ACC112 (cell line): ENCODE results near the gene EXOC5.
A peak's percentile ranks its signal among the peaks of the same experiment; 100 is the strongest.

Experiments used
- H2AFZ ChIP-seq: fragments of 200-600 bp; sonication (generic); one replicate; pipeline ENCODE4 v1.6.0; 2017; ENCODE audit warnings: antibody characterized with exemption, low read length; ENCODE audit not compliant: unreplicated experiment
- H3K27ac ChIP-seq: fragments of 200-600 bp; sonication (generic); 2 replicates; pipeline ENCODE4 v1.5.1; 2014; ENCODE audit warnings: low read depth, mild to moderate bottlenecking, antibody characterized with exemption, low read length, moderate library complexity
- H3K27me3 ChIP-seq: fragments of 200-600 bp; sonication (generic); 2 replicates; pipeline ENCODE4 v1.6.1; 2014; ENCODE audit warnings: mild to moderate bottlenecking, antibody characterized with exemption, low read length, moderate library complexity, mixed read lengths; ENCODE audit not compliant: insufficient read depth
- H3K36me3 ChIP-seq: fragments of 200-600 bp; sonication (generic); 2 replicates; pipeline ENCODE4 v1.6.1; 2016; ENCODE audit warnings: mild to moderate bottlenecking, antibody characterized with exemption, low read length, moderate library complexity, mixed read lengths; ENCODE audit not compliant: insufficient read depth
- H3K4me1 ChIP-seq: fragments of 200-600 bp; sonication (generic); one replicate; pipeline ENCODE4 v1.6.1; 2016; ENCODE audit warnings: low read length, mixed read lengths; ENCODE audit not compliant: insufficient read depth, unreplicated experiment, control insufficient read depth
- H3K4me3 ChIP-seq: fragments of 200-600 bp; sonication (generic); 2 replicates; pipeline ENCODE4 v1.5.1; 2014; ENCODE audit warnings: mild to moderate bottlenecking, low read depth, low read length
- H3K79me2 ChIP-seq: fragments of 200-600 bp; sonication (generic); one replicate; pipeline ENCODE4 v1.6.0; 2016; ENCODE audit warnings: low read length; ENCODE audit not compliant: control insufficient read depth, unreplicated experiment, insufficient read depth

The EXOC5 gene

DNA sequence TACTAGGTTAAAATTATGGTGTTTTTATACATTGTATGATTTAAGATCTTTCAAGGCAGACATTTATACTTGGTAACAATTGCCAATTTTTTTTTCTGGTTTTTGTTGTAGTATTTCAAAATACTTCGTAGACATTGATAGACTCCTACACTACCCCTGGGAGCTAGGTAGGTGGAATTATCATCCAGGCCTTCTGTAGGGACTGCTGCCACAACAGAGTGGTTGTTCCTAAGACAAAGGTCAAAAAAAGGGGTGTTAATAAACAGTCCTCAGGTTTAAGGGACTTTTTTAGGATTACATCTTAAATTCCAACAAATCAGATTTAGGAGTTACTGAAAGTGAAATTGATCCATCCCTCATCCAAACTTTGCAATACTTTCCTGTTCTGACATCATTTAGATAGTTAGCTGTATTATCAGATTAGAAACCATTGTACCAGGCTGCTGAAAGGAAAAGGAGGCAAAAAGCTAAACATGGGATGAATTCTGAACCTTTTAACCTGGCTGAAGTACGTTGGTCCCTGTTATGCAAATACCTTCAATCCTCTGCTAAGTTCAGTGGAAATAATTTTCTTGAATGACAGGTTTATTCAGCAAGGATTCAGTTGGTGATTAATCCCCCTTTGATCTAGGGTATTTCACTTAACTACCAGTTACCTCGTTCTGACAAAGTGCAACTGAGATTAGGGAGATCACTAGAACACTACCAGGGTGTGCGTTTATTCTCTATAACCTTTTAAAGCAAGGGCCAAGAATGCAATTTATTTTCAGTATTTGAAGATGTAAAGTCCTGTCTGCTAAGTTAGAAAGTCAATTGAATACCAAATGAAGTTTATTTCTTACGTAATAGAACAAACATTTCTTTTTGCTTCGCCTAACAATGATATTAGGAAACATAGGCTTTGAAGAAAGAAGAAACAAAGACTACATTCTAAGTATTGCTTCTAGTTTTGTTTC, 23.3 kb upstream of the EXOC5 start:
- Histone ChIP-seq H3K27ac (no peak overlapping the region), H3K4me1 (no peaks in the 10 kb centered on the region)

DNA sequence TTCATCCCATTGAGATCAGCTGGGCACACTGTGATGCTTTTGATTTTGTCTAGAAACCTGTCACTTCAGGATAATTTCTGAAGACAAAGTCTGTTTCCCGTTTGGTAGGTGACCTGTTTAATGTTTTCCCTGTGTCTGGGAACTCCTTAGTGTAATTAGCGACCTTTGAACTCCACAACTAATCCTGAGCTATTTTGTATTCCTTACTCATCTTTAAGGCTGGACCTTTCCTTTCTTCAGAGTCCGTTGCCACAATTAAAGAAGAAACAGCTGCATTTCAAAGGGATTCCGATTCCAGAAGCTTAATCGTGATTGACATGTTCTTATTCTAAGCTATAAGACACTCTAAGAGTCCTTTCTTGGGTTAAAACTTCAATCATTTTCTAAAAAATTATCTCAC, 22.0 kb upstream of the EXOC5 start:
- H3K4me3 ChIP-seq = no peak overlapping the region
- H3K27me3 ChIP-seq = no peaks in the 10 kb centered on the region
- no peaks in the 10 kb centered on the region for H3K79me2 ChIP-seq
- no peaks in the 10 kb centered on the region for H3K4me1 ChIP-seq
- H3K27ac ChIP-seq = no peak overlapping the region
- no peak overlapping the region for H2AFZ ChIP-seq
- peaks cover 5% of the 10 kb centered on the region; the same call in 1 of the 2 replicates for H3K36me3 ChIP-seq

More for the DNA sequence above, 23.3 kb upstream of the EXOC5 start:
- no peak overlapping the region for H3K4me3 ChIP-seq
- H3K79me2 ChIP-seq = no peaks in the 10 kb centered on the region
- no peak overlapping the region for H2AFZ ChIP-seq
- no peaks in the 10 kb centered on the region for H3K27me3 ChIP-seq
- H3K36me3 ChIP-seq = peaks cover 5% of the 10 kb centered on the region; the same call in 1 of the 2 replicates

DNA sequence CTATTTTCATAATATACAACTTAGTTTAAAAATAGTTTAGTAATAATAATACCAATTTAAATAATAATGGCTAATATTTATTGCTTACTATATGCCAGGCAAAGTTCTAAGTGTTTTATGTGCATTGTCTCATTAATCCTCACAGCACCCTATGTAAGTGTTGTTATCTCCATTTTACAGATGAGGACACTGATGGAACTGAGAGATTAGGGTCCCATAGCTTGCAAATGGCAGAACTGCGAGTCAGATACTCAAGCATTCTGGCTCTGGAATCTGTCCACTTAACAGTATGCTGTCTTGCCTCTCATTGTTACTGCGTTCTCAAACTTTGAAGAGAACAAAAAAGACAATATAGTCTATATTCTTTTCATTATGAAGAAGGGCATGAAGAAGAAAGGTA, 19.0 kb upstream of the EXOC5 start:
- peaks cover 9% of the 10 kb centered on the region for H3K36me3 ChIP-seq
- no peaks in the 10 kb centered on the region for H3K79me2 ChIP-seq
- no peaks in the 10 kb centered on the region for H3K27me3 ChIP-seq

DNA sequence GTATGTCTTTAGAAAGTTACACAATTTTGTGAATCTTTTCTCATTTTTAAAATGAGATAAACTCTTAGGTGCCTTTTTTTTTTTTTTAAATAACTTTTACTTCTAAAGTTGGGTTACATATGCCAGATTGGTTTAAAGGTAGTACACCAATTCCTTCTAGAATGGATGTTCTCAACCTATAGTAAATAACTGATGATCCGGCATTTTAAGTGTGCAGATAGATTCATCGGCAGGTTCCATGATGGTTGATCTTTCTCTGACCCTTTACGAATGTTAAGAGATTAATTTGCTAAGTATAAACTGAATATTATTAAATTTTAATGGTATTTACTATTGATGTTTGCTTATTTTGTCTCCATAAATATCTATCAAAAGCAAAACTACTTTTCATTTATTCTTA, 8.4 kb upstream of the EXOC5 start:
- peaks cover 4% of the 10 kb centered on the region for H3K4me1 ChIP-seq
- peaks cover 21% of the 10 kb centered on the region for H3K36me3 ChIP-seq
- H3K27ac ChIP-seq = no peak overlapping the region
- H3K79me2 ChIP-seq = peaks cover 30% of the 10 kb centered on the region
- H2AFZ ChIP-seq = no peak overlapping the region
- H3K27me3 ChIP-seq = no peaks in the 10 kb centered on the region
- H3K4me3 ChIP-seq = no peak overlapping the region

More for the DNA sequence above, 19.0 kb upstream of the EXOC5 start:
- Histone ChIP-seq H3K4me1 (no peaks in the 10 kb centered on the region), H3K27ac (no peak overlapping the region), H2AFZ (no peak overlapping the region), H3K4me3 (no peak overlapping the region)

DNA sequence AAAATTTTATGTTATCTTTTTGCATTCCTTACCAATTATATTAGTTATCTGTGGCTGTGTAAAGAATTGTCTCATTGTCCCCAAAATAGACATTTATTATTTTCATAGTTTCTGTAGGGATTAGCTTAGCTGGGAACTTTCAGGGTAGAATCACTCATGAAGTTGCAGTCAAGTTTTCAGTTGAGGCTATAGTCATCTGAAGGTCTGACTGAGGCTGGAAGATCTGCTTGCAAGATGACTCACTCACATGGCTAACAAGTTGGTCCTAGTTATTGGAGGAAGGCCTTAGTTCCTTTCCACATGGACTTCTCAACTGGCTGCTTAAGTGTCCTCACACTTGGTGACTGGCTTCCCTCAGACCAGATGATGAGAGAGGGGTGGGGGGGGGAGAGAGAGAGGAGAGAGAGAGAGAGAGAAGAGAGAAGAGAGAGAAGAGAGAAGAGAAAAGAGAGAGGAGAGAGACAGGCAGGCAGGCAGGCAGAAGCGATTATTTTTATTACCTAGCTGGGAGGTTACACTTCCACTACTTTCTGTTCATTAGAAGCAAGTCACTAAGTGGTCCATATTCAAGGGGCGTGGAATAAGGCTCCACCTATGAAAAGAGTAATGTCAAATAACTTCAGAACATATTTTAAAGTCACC, 6.4 kb upstream of the EXOC5 start:
- peaks cover 21% of the 10 kb centered on the region for H3K36me3 ChIP-seq

DNA sequence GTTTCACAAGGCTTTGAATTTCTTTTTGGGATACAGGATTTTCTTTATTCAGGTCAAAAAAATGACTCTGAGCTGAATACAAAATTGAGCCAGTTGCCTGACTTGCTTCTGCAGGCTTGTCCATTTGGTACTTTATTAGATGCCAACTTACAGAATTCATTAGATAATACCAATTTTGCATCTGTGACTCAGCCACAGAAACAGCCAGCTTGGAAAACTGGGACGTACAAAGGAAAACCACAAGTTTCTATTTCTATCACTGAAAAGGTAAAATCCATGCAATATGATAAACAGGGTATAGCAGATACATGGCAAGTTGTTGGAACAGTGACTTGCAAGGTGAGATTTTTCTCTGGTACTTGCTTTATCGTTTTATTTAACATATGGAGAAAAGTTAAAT, 5.8 kb upstream of the EXOC5 start:
- H3K79me2 ChIP-seq = peaks cover 55% of the 10 kb centered on the region

More for the DNA sequence above, 6.4 kb upstream of the EXOC5 start:
- H2AFZ ChIP-seq = no peak overlapping the region
- no peak overlapping the region for H3K4me3 ChIP-seq
- H3K4me1 ChIP-seq = peaks cover 19% of the 10 kb centered on the region
- H3K27me3 ChIP-seq = no peaks in the 10 kb centered on the region
- H3K27ac ChIP-seq = no peak overlapping the region
- H3K79me2 ChIP-seq = peaks cover 49% of the 10 kb centered on the region

DNA sequence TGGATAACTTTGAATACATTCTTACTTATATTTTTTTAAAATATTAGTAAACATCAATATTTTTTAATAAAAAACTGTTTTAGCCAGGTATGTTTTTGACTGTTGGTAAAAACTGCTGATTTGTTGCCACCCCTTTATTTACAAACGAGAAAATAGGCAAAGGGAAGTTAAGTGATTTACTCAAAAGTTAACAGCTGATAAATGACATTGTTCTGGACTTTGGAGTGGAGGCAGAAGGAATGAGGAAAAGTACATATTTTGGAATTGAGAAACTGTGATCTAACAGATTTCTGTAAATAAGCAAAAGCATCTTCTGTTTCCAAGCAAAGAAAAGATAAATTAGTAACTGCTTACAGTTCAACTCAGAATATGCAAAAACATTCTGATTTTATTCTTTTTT, 4.5 kb upstream of the EXOC5 start:
- no peak overlapping the region for H2AFZ ChIP-seq
- no peaks in the 10 kb centered on the region for H3K27me3 ChIP-seq
- H3K36me3 ChIP-seq = peaks cover 21% of the 10 kb centered on the region
- peaks cover 61% of the 10 kb centered on the region for H3K79me2 ChIP-seq
- H3K4me1 ChIP-seq = peaks cover 19% of the 10 kb centered on the region
- H3K4me3 ChIP-seq = no peak overlapping the region
- no peak overlapping the region for H3K27ac ChIP-seq

More for the DNA sequence above, 5.8 kb upstream of the EXOC5 start:
- Histone ChIP-seq H3K36me3 (peaks cover 21% of the 10 kb centered on the region), H2AFZ (no peak overlapping the region), H3K27ac (no peak overlapping the region), H3K27me3 (no peaks in the 10 kb centered on the region), H3K4me3 (no peak overlapping the region), H3K4me1 (peaks cover 19% of the 10 kb centered on the region)

DNA sequence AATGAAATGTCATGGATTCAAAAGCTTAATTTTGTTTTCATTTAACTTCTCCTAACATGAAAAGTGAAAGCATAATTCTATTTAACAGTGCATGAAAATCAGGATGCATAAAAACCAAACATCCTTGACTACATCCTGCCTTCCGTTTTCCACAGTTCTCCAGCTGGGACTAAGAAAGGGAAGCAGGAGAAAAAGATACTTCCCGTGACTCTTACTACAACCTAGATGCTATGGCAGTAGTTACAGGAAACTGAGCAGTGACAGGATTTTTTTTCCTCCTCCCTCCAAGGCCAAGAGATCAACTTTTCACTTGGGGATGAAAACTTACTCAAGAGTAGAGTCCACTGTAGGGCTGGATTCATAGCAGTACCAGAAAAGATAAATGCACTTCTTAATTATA, 2.6 kb downstream of the EXOC5 start:
- H2AFZ ChIP-seq = peak overlapping the region; percentile 6
- peak overlapping the region; percentile 42 for H3K4me3 ChIP-seq
- no peaks in the 10 kb centered on the region for H3K36me3 ChIP-seq
- H3K79me2 ChIP-seq = peaks cover 87% of the 10 kb centered on the region
- no peaks in the 10 kb centered on the region for H3K27me3 ChIP-seq
- H3K27ac ChIP-seq = no peak overlapping the region
- H3K4me1 ChIP-seq = peaks cover 17% of the 10 kb centered on the region

DNA sequence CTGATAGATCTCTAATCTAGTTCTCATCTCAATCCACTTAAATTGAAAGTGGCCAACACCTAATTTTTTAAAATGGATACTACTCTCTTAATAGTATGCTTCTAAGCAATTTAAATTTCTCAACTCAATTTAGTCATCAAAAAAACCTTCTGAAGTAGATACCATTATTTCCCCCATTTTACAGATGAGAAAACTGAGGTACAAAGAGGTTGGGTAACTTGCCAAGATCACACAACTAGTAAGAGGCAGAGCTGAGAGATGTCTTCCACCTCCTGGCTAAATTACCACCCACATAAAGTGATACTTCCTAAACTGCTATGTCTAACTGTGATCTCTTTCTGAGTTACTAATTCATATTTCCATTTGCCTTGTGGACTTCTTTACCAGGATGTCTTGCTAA, 6.6 kb downstream of the EXOC5 start:
- Histone ChIP-seq H3K27me3 (no peaks in the 10 kb centered on the region), H3K36me3 (no peaks in the 10 kb centered on the region), H3K27ac (no peak overlapping the region), H2AFZ (no peak overlapping the region), H3K79me2 (peaks cover 86% of the 10 kb centered on the region), H3K4me1 (peaks cover 14% of the 10 kb centered on the region), H3K4me3 (no peak overlapping the region)

DNA sequence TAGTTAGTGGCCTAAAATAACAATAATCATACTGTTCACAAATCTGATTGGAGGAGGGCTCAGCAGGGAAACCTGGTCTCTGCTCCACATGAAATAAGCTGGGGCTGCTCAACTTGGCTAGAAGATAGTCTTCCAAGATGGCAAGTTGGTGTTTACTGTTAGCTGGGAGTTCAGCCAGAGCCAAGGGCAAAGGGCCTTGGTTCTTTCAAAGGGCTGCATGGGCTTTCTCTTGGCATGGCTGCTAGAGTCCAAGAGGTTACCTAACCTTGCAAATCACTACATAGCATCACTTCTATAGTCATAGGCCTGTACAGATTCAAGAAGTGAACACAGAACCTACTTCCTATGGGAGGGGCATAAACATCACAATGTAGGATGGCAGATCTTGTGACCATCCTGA, 7.1 kb downstream of the EXOC5 start:
- no peak overlapping the region for H2AFZ ChIP-seq
- no peaks in the 10 kb centered on the region for H3K36me3 ChIP-seq
- peaks cover 86% of the 10 kb centered on the region for H3K79me2 ChIP-seq
- H3K27me3 ChIP-seq = no peaks in the 10 kb centered on the region
- no peak overlapping the region for H3K4me3 ChIP-seq
- H3K4me1 ChIP-seq = peaks cover 10% of the 10 kb centered on the region
- no peak overlapping the region for H3K27ac ChIP-seq
